ENCODE measurements around the gene CCDC61. TPM values are rescaled to one million over a fixed set of nuclear protein-coding genes. Genes with fewer than 3 reads are reported as not detected.

The CCDC61 gene
- total RNA-seq, 3 donors from 2014 or later: 7.0 to 8.8 (median 8.3) TPM

DNA sequence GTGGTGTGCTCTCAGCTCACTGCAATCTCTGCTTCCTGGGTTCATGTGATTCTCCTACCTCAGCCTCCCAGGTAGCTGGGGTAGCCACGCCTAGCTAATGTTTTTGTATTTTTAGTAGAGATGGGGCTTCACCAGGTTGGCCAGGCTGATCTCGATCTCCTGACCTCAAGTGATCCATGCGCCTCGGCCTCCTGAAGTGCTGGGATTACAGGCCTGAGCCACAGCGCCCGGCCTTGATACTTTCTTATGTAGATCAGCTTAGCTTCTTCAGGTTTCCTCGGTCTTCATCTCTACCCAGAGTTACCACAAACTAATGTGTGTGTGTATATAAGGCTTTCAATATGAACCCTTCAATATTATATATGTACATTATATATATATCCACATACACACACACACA lies 9.9 kb upstream of the CCDC61 start:
- peaks cover 0 to 3% of the 10 kb centered on the region in 2 donors for H3K27me3 ChIP-seq
- H3K27ac ChIP-seq: no peak overlapping the region
- no peaks in the 10 kb centered on the region for H3K9me3 ChIP-seq
- no peak overlapping the region for H3K4me3 ChIP-seq
- intact Hi-C loops (cut with DNase I; ENCODE audit: low total_unique reads): no loop called here
- no peak for TF ChIP-seq POLR2A (IDR thresholded peaks at IDR 0.05)
- no peak for TF ChIP-seq CTCF (IDR thresholded peaks at IDR 0.05)
- TF ChIP-seq POLR2AphosphoS5 (IDR thresholded peaks at IDR 0.05): no peak
- H3K36me3 ChIP-seq: no peaks in the 10 kb centered on the region
- no peak for DNase-seq (ENCODE audit: low spot score in 2 of 2)
- H3K4me1 ChIP-seq: no peaks in the 10 kb centered on the region

GRCh38 chr19:45990113-45990728 lies 5.0 kb upstream of the CCDC61 start:
- no peak overlapping the region for H3K4me3 ChIP-seq
- no peak for TF ChIP-seq POLR2AphosphoS5 (IDR thresholded peaks at IDR 0.05)
- TF ChIP-seq POLR2A (IDR thresholded peaks at IDR 0.05): no peak
- no peak for TF ChIP-seq CTCF (IDR thresholded peaks at IDR 0.05)
- no peaks in the 10 kb centered on the region for H3K27me3 ChIP-seq
- H3K36me3 ChIP-seq: no peaks in the 10 kb centered on the region
- DNase-seq (ENCODE audit: low spot score in 2 of 2): no peak
- no peak overlapping the region for H3K27ac ChIP-seq
- intact Hi-C loops (cut with DNase I; ENCODE audit: low total_unique reads): no loop called here
- no peaks in the 10 kb centered on the region for H3K9me3 ChIP-seq
- no peaks in the 10 kb centered on the region for H3K4me1 ChIP-seq

- Histone ChIP-seq H3K27me3 (peaks cover 0 to 4% of the 10 kb centered on the region in 2 donors), H3K9me3 (no peaks in the 10 kb centered on the region), H3K27ac (no peak overlapping the region), H3K4me3 (peak overlapping the region; percentile 70 to 75 (median 73)), H3K4me1 (peaks cover 0 to 5% of the 10 kb centered on the region in 2 donors), H3K36me3 (no peaks in the 10 kb centered on the region)
- TF ChIP-seq POLR2A (IDR thresholded peaks at IDR 0.05) (no peak), POLR2AphosphoS5 (IDR thresholded peaks at IDR 0.05) (no peak), CTCF (IDR thresholded peaks at IDR 0.05) (no peak)
- DNase-seq (ENCODE audit: low spot score in 2 of 2): no peak
- intact Hi-C loops (cut with DNase I; ENCODE audit: low total_unique reads): no loop called here
Measured at GRCh38 chr19:45994456-45994997, 740 bp upstream of the CCDC61 start.

- Histone ChIP-seq H3K27me3 (peaks cover 0 to 4% of the 10 kb centered on the region in 2 donors), H3K27ac (peak overlapping the region; percentile 75 to 86), H3K4me1 (peaks cover 0 to 13% of the 10 kb centered on the region in 2 donors), H3K9me3 (no peaks in the 10 kb centered on the region), H3K4me3 (peak overlapping the region; percentile 70 to 75 (median 73)), H3K36me3 (no peaks in the 10 kb centered on the region)
- no peak for DNase-seq (ENCODE audit: low spot score in 2 of 2)
- no peak for TF ChIP-seq POLR2AphosphoS5 (IDR thresholded peaks at IDR 0.05)
- intact Hi-C loops (cut with DNase I; ENCODE audit: low total_unique reads): no loop called here
Measured at GRCh38 chr19:45995715-45996385, 583 bp downstream of the CCDC61 start.

DNA sequence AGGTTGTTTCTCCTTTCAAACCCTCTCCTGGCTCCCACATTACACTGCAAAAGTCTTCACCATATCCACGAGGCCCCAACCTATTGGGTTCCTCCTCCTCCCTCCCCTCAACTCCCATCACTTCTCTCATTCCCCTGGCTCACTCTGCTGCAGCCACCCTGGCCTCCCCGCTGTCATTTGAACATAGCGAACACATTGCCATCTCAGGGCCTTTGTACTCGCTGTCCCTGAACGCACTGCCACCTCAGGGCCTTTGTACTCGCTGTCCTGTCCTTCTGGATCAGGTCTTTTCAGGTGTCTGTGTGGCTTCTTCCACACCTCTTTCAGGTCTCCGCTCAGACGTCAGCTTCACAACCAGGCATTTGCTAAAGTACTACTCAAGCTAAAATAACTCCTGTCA lies 1.7 kb downstream of the CCDC61 start:
- no peaks in the 10 kb centered on the region for H3K9me3 ChIP-seq
- no peaks in the 10 kb centered on the region for H3K36me3 ChIP-seq
- peaks cover 0 to 13% of the 10 kb centered on the region in 2 donors for H3K4me1 ChIP-seq
- intact Hi-C loops (cut with DNase I; ENCODE audit: low total_unique reads): no loop called here
- H3K4me3 ChIP-seq: no peak overlapping the region
- H3K27me3 ChIP-seq: peaks cover 0 to 4% of the 10 kb centered on the region in 2 donors
- no peak for TF ChIP-seq CTCF (IDR thresholded peaks at IDR 0.05)
- TF ChIP-seq POLR2A (IDR thresholded peaks at IDR 0.05): no peak
- TF ChIP-seq POLR2AphosphoS5 (IDR thresholded peaks at IDR 0.05): no peak
- H3K27ac ChIP-seq: no peak overlapping the region
- no peak for DNase-seq (ENCODE audit: low spot score in 2 of 2)

Measured in breast epithelium (tissue), 4 donors.